Liver (tissue), 9 donors: ENCODE data around the gene KLHDC3. TPM values are rescaled to one million over a fixed set of nuclear protein-coding genes. Genes with fewer than 3 reads are reported as not detected.
A peak's percentile ranks its signal among the peaks of the same experiment; 100 is the strongest.

ENCODE experiments used
- DNase-seq: peaks from one replicate; pipeline ENCODE4 v3.0.0-alpha.2; 2017; ENCODE audit warnings: low spot score
- H3K27ac ChIP-seq, 2 donors: one replicate each; pipeline ENCODE4 v1.7.0; 2013; ENCODE audit warnings: inconsistent platforms in 2 of 2, low read length in 2 of 2, control low read depth in 1 of 2, low read depth in 1 of 2, mild to moderate bottlenecking in 1 of 2
- H3K27me3 ChIP-seq, 4 donors: one replicate each; pipeline versions ENCODE4 v1.6.1 to v1.7.0; 2013; ENCODE audit warnings: low read length in 3 of 4, inconsistent platforms in 1 of 4, mild to moderate bottlenecking in 1 of 4, moderate library complexity in 1 of 4; ENCODE audit not compliant: control insufficient read depth in 4 of 4, insufficient read depth in 4 of 4
- H3K36me3 ChIP-seq, 4 donors: one replicate each; pipeline versions ENCODE4 v1.6.1 to v1.7.0; 2013; ENCODE audit warnings: low read length in 3 of 4, mild to moderate bottlenecking in 3 of 4, low read depth in 1 of 4, moderate library complexity in 1 of 4; ENCODE audit not compliant: control insufficient read depth in 4 of 4, insufficient read depth in 3 of 4
- H3K4me1 ChIP-seq, 4 donors: one replicate each; pipeline versions ENCODE4 v1.6.1 to v1.7.0; 2013; ENCODE audit warnings: low read length in 3 of 4, mild to moderate bottlenecking in 3 of 4, moderate library complexity in 1 of 4; ENCODE audit not compliant: control insufficient read depth in 4 of 4, insufficient read depth in 4 of 4
- H3K4me3 ChIP-seq, 3 donors: one replicate each; pipeline versions ENCODE4 v1.6.1 to v1.7.0; 2013; ENCODE audit warnings: low read length in 3 of 3, control low read depth in 1 of 3, low read depth in 1 of 3, mild to moderate bottlenecking in 1 of 3
- H3K9ac ChIP-seq, 2 donors: one replicate each; pipeline ENCODE4 v1.7.0; 2013; ENCODE audit warnings: low read length in 2 of 2, mild to moderate bottlenecking in 2 of 2, moderate library complexity in 2 of 2, control low read depth in 1 of 2, low read depth in 1 of 2
- H3K9me3 ChIP-seq, 4 donors: one replicate each; pipeline versions ENCODE4 v1.6.1 to v1.7.0; 2013; ENCODE audit warnings: low read length in 3 of 4; ENCODE audit not compliant: control insufficient read depth in 4 of 4
- ATF3 ChIP-seq: IDR thresholded peaks from 2 replicates; pipeline ENCODE4 v1.6.1; 2016; ENCODE audit warnings: antibody characterized with exemption
- CTCF ChIP-seq: fragments of 150-350 bp; IDR thresholded peaks from 2 replicates; pipeline ENCODE4 v1.5.1; 2017; ENCODE audit warnings: improper control_type of control experiment, low read depth, low read length; ENCODE audit not compliant: missing input control
- EGR1 ChIP-seq, 2 donors: IDR thresholded peaks; 2 replicates each; pipeline ENCODE4 v1.6.1; 2016 to 2018; ENCODE audit warnings: antibody characterized with exemption in 2 of 2, low read depth in 2 of 2
- FOXA1 ChIP-seq: IDR thresholded peaks from 2 replicates; pipeline ENCODE4 v1.6.1; 2016; ENCODE audit warnings: antibody characterized with exemption
- FOXA2 ChIP-seq: IDR thresholded peaks from 2 replicates; pipeline ENCODE4 v1.6.1; 2016; ENCODE audit warnings: antibody characterized with exemption
- GABPA ChIP-seq, 2 donors: IDR thresholded peaks in 1 of 2; conservative IDR thresholded peaks in 1 of 2; 2 replicates each; pipeline ENCODE4 v1.6.1; 2016; ENCODE audit warnings: antibody characterized with exemption in 2 of 2, mild to moderate bottlenecking in 1 of 2, moderate library complexity in 1 of 2
- HNF4A ChIP-seq, 2 donors: conservative IDR thresholded peaks; 2 replicates each; pipeline ENCODE4 v1.6.1; 2016; ENCODE audit warnings: antibody characterized with exemption in 2 of 2, mild to moderate bottlenecking in 2 of 2
- HNF4G ChIP-seq: IDR thresholded peaks from 2 replicates; pipeline ENCODE4 v1.6.1; 2016; ENCODE audit warnings: antibody characterized with exemption
- JUND ChIP-seq, 2 donors: IDR thresholded peaks; 2 replicates each; pipeline ENCODE4 v1.6.1; 2016; ENCODE audit warnings: antibody characterized with exemption in 2 of 2
- MAX ChIP-seq: IDR thresholded peaks from 2 replicates; pipeline ENCODE4 v1.6.1; 2016; ENCODE audit warnings: antibody characterized with exemption
- NR2F2 ChIP-seq: IDR thresholded peaks from 2 replicates; pipeline ENCODE4 v1.6.1; 2016; ENCODE audit warnings: antibody characterized with exemption
- RAD21 ChIP-seq, 2 donors: IDR thresholded peaks; 2 replicates each; pipeline ENCODE4 v1.6.1; 2016; ENCODE audit warnings: antibody characterized with exemption in 2 of 2, mild to moderate bottlenecking in 2 of 2
- REST ChIP-seq: IDR thresholded peaks from 2 replicates; pipeline ENCODE4 v1.6.1; 2016; ENCODE audit warnings: antibody characterized with exemption, mild to moderate bottlenecking
- RXRA ChIP-seq, 2 donors: IDR thresholded peaks; 2 replicates each; pipeline ENCODE4 v1.6.1; 2017 to 2018; ENCODE audit warnings: antibody characterized with exemption in 2 of 2, mild to moderate bottlenecking in 1 of 2
- SP1 ChIP-seq: IDR thresholded peaks from 2 replicates; pipeline ENCODE4 v1.6.1; 2018; ENCODE audit warnings: antibody characterized with exemption, mild to moderate bottlenecking
- TAF1 ChIP-seq: conservative IDR thresholded peaks from 2 replicates; pipeline ENCODE4 v1.6.1; 2016; ENCODE audit warnings: antibody characterized with exemption, mild to moderate bottlenecking
- YY1 ChIP-seq: IDR thresholded peaks from 2 replicates; pipeline ENCODE4 v1.6.1; 2016; ENCODE audit warnings: antibody characterized with exemption, mild to moderate bottlenecking
- ZBTB33 ChIP-seq: IDR thresholded peaks from 2 replicates; pipeline ENCODE4 v1.6.1; 2016; ENCODE audit warnings: antibody characterized with exemption
- WGBS: extraction: QIAGEN DNeasy Blood & Tissue Kit; methylation state at CpG from one replicate; pipeline ENCODE4 v1.1.7; 2013; 5-methylcytosine and 5-hydroxymethylcytosine counted together
- polyA plus RNA-seq, 2 donors: library from polyadenylated mRNA; stranded (reverse) in 1 of 2; unstranded in 1 of 2; fragments of 200-250 nt in 1 of 2; fragments of >200 nt in 1 of 2; fragmentation: Nextera tagmentation in 1 of 2; extraction: Ambion mirVana in 1 of 2; gene quantifications; one replicate each; pipeline versions ENCODE4 v1.2.1 to v1.2.3, GENCODE V29; 2013 to 2015
- total RNA-seq, 2 donors: library from RNA; depleted of rRNA; stranded (reverse); fragments of >200 nt; gene quantifications; one replicate each; pipeline ENCODE4 v1.2.3, GENCODE V29; 2014
- donor health status: healthy.
- donor health status: healthy.
- donor health status: healthy.
- donor health status: healthy.
- donor health status: healthy.

The KLHDC3 gene
- total and polyA plus RNA-seq, 4 donors: 30.9 to 66.5 (median 50.6) TPM

GRCh38 chr6:43060034-43060754 lies 46.1 kb downstream of the KLHDC3 start:
- H3K36me3 ChIP-seq: peaks cover 3 to 25% (median 16%) of the 10 kb centered on the region in 4 donors
- DNase-seq: peak; percentile 68
- H3K4me3 ChIP-seq: peak overlapping the region; percentile 56 to 83 (median 68)
- H3K27ac ChIP-seq: peak overlapping the region; percentile 83 to 88
- TF ChIP-seq CTCF: no peak
- TF ChIP-seq ZBTB33: no peak
- TF ChIP-seq RXRA (IDR thresholded peaks at IDR 0.05): peak; percentile 54 to 76
- TF ChIP-seq RAD21 (IDR thresholded peaks at IDR 0.05): peak in 1 of 2 donors; percentile 26
- peak; percentile 95 for TF ChIP-seq HNF4A (conservative IDR thresholded peaks at IDR 0.05)
- peak in 1 of 2 donors; percentile 29 for TF ChIP-seq EGR1 (IDR thresholded peaks at IDR 0.05; ENCODE audit: low read depth in 2 of 2)
- peak; percentile 63 for TF ChIP-seq FOXA2
- peak; percentile 51 for TF ChIP-seq FOXA1
- peak; percentile 81 for TF ChIP-seq MAX
- peak; percentile 37 to 65 for TF ChIP-seq JUND (IDR thresholded peaks at IDR 0.05)
- TF ChIP-seq NR2F2: no peak
- TF ChIP-seq GABPA (IDR thresholded peaks at IDR 0.05 in 1 of 2, conservative IDR thresholded peaks at IDR 0.05 in 1 of 2): peak in 1 of 2 donors; percentile 43
- peak; percentile 58 for TF ChIP-seq REST
- peak; percentile 77 for TF ChIP-seq TAF1
- TF ChIP-seq HNF4G: peak; percentile 92
- TF ChIP-seq YY1: no peak
- TF ChIP-seq SP1: peak; percentile 79
- no peak for TF ChIP-seq ATF3
- H3K27me3 ChIP-seq: no peaks in the 10 kb centered on the region
- H3K9ac ChIP-seq: peak overlapping the region; percentile 76 to 92
- H3K4me1 ChIP-seq: peaks cover 0 to 42% (median 31%) of the 10 kb centered on the region in 4 donors
- no peaks in the 10 kb centered on the region for H3K9me3 ChIP-seq
- WGBS: 4% methylated on average over 15 of the region's 15 CpGs
